Caco-2 (cell line): Measurements from ENCODE around the gene ANKRD9. TPM values are rescaled to one million over a fixed set of nuclear protein-coding genes. Genes with fewer than 3 reads are reported as not detected.

ENCODE experiments used
- BruUV-seq: library from RNA; stranded (reverse); fragments of 400-500 nt; replicated peaks from 2 replicates; lab custom pipeline; 2021; lab: Mats Ljungman, UMichigan
- CTCF ChIA-PET: fragments of 300-600 bp; sonication (Branson Sonifier 250); formaldehyde crosslinking; loops from one replicate; lab custom pipeline; 2022; ENCODE audit warnings: antibody characterized with exemption; lab: Charles Lee
- POLR2A ChIA-PET: fragments of 300-600 bp; sonication (Branson Sonifier 250); formaldehyde crosslinking; loops from one replicate; lab custom pipeline; 2022; ENCODE audit warnings: antibody characterized with exemption; lab: Charles Lee
- DNase-seq, 2 experiments: peaks; one replicate each; pipeline versions ENCODE4 v3.0.0 to v3.0.0-alpha.2; 2020 to 2022
- H3K27me3 ChIP-seq: replicated peaks from 2 replicates; pipeline ENCODE4 v1.6.0; 2011; ENCODE audit warnings: low read length; ENCODE audit not compliant: control insufficient read depth, insufficient read depth
- H3K36me3 ChIP-seq: 2 replicates; pipeline ENCODE4 v1.5.1; 2011; ENCODE audit warnings: low read length; ENCODE audit not compliant: control insufficient read depth, insufficient read depth
- H3K4me1 ChIP-seq: fragments of 250-450 bp; sonication (Bioruptor Pico); 2 replicates; pipeline ENCODE4 v1.5.1; 2020; ENCODE audit warnings: mild to moderate bottlenecking
- H3K4me3 ChIP-seq: 2 replicates; pipeline ENCODE4 v1.5.1; 2011; ENCODE audit warnings: low read depth, mild to moderate bottlenecking, control low read depth, low read length
- H3K9me3 ChIP-seq: fragments of 250-450 bp; sonication (Bioruptor Pico); 2 replicates; pipeline ENCODE4 v1.5.1; 2020; ENCODE audit warnings: mild to moderate bottlenecking, moderate library complexity
- H3K27ac Mint-ChIP-seq: one replicate; pipeline ENCODE4 v1.8.0; 2022; ENCODE audit warnings: mixed read lengths; ENCODE audit not compliant: unreplicated experiment
- H3K27me3 Mint-ChIP-seq: one replicate; pipeline ENCODE4 v1.8.0; 2022; ENCODE audit warnings: mixed read lengths; ENCODE audit not compliant: insufficient read depth, unreplicated experiment
- H3K36me3 Mint-ChIP-seq: one replicate; pipeline ENCODE4 v1.8.0; 2022; ENCODE audit warnings: mild to moderate bottlenecking, mixed read lengths; ENCODE audit not compliant: insufficient read depth, unreplicated experiment
- H3K4me1 Mint-ChIP-seq: one replicate; pipeline ENCODE4 v1.8.0; 2022; ENCODE audit warnings: low read depth, mixed read lengths; ENCODE audit not compliant: unreplicated experiment
- H3K4me3 Mint-ChIP-seq: one replicate; pipeline ENCODE4 v1.8.0; 2022; ENCODE audit warnings: mild to moderate bottlenecking, moderate library complexity, mixed read lengths; ENCODE audit not compliant: unreplicated experiment
- H3K9me3 Mint-ChIP-seq: one replicate; pipeline ENCODE4 v1.8.0; 2022; ENCODE audit warnings: mixed read lengths; ENCODE audit not compliant: unreplicated experiment
- CTCF ChIP-seq, 2 experiments: fragments of 200-600 bp in 1 of 2; IDR thresholded peaks; 1 replicate in 1 of 2; 2 replicates in 1 of 2; pipeline versions ENCODE4 v1.5.1 to v1.8.0; 2011 to 2022; ENCODE audit warnings: antibody characterized with exemption in 1 of 2, control low read depth in 1 of 2, inconsistent platforms in 1 of 2, low read depth in 1 of 2, low read length in 1 of 2, mild to moderate bottlenecking in 1 of 2, moderate library complexity in 1 of 2; ENCODE audit not compliant: insufficient read depth in 1 of 2, severe bottlenecking in 1 of 2, unreplicated experiment in 1 of 2
- intact Hi-C: fragments of 100-400 bp; cut with micrococcal nuclease; formaldehyde crosslinking; loops from one replicate; pipeline ENCODE4 v1.10.0; 2022; ENCODE audit not compliant: unreplicated experiment
- total RNA-seq: library from RNA; stranded (reverse); gene quantifications from 2 replicates; pipeline ENCODE4 v1.2.3, GENCODE V29; 2022

ANKRD9 gene
- total RNA-seq, 1 experiment from 2014 or later, result 15.0 TPM

- Mint-ChIP-seq H3K4me3 (no peak overlapping the region), H3K36me3 (peaks cover 6% of the 10 kb centered on the region), H3K4me1 (peaks cover 7% of the 10 kb centered on the region), H3K9me3 (peaks cover 10% of the 10 kb centered on the region), H3K27ac (no peak overlapping the region), H3K27me3 (no peaks in the 10 kb centered on the region)
- DNase-seq, result no peak
- H3K4me1 ChIP-seq, result peaks cover 3% of the 10 kb centered on the region; the same call in 1 of the 2 replicates
- H3K36me3 ChIP-seq, result no peaks in the 10 kb centered on the region
- H3K4me3 ChIP-seq, result no peak overlapping the region
- H3K9me3 ChIP-seq, result no peaks in the 10 kb centered on the region
- TF ChIP-seq CTCF (IDR thresholded peaks at IDR 0.05; ENCODE audit: insufficient read depth in 1 of 2, low read depth in 1 of 2, low read length in 1 of 2, severe bottlenecking in 1 of 2, unreplicated experiment in 1 of 2), result no peak
- POLR2A ChIA-PET, result no interaction called here
- CTCF ChIA-PET, result no interaction called here
- intact Hi-C loops, result no loop called here
- no peaks in the 10 kb centered on the region; the same call in 1 of the 2 replicates for H3K27me3 ChIP-seq
- BruUV-seq, result no TSS peak
These were observed 27.8 kb downstream of the ANKRD9 start for GRCh38 chr14:102481791-102482238.

DNA sequence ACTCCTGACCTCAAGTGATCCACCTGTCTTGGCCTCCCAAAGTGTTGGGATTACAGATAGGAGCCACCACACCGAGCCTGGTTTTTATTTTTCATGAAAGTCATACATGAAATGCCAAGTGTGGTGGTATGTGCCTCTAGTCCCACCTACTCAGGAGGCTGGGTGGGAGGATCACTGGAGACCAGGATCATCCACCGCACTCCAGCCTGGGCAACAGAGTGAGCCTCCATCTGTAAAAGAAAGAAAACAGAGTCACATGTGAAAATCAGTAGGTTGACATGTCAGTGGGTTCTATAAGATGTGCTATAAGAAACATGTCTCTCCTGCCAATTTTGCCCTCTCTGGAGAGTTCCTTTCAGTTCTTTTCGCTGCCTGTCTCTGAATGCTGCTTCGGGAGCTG, 28.2 kb downstream of the ANKRD9 start:
- no TSS peak for BruUV-seq
- no peak overlapping the region for H3K4me3 ChIP-seq
- Mint-ChIP-seq H3K36me3 (peaks cover 6% of the 10 kb centered on the region), H3K27ac (no peak overlapping the region), H3K4me3 (no peak overlapping the region), H3K27me3 (no peaks in the 10 kb centered on the region), H3K4me1 (peaks cover 7% of the 10 kb centered on the region), H3K9me3 (peaks cover 10% of the 10 kb centered on the region)
- intact Hi-C loops, result no loop called here
- peaks cover 3% of the 10 kb centered on the region; the same call in 1 of the 2 replicates for H3K4me1 ChIP-seq
- CTCF ChIA-PET, result no interaction called here
- H3K9me3 ChIP-seq, result no peaks in the 10 kb centered on the region
- H3K27me3 ChIP-seq, result no peaks in the 10 kb centered on the region; the same call in 1 of the 2 replicates
- TF ChIP-seq CTCF (IDR thresholded peaks at IDR 0.05; ENCODE audit: insufficient read depth in 1 of 2, low read depth in 1 of 2, low read length in 1 of 2, severe bottlenecking in 1 of 2, unreplicated experiment in 1 of 2), result no peak
- no peak for DNase-seq
- no peaks in the 10 kb centered on the region for H3K36me3 ChIP-seq
- POLR2A ChIA-PET, result no interaction called here

DNA sequence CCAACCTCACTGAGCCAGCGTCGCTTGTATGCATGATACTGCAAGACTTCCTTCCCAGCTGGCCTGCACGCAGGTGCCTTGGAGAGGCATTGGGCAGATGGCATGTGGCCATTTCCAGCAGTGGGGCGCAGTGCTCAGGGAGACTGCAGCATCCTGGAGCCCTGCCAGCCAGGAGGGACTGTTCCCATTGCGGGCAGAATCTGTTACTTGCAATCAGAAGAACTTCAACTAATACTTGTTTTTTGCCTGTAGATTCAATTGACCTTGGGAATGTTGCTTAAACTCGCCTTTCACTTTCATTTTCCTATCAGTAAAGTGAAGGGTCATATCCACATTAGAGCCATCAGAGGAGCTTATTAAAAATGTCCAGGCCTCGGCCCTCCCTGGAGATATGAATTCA, 29.8 kb downstream of the ANKRD9 start:
- POLR2A ChIA-PET, result no interaction called here
- Mint-ChIP-seq H3K9me3 (peaks cover 10% of the 10 kb centered on the region), H3K27ac (no peak overlapping the region), H3K36me3 (peaks cover 6% of the 10 kb centered on the region), H3K27me3 (no peaks in the 10 kb centered on the region), H3K4me3 (no peak overlapping the region), H3K4me1 (peaks cover 7% of the 10 kb centered on the region)
- intact Hi-C loops, result no loop called here
- DNase-seq, result no peak
- BruUV-seq, result no TSS peak
- no peaks in the 10 kb centered on the region for H3K9me3 ChIP-seq
- H3K27me3 ChIP-seq, result no peaks in the 10 kb centered on the region; the same call in 1 of the 2 replicates
- CTCF ChIA-PET, result no interaction called here
- no peaks in the 10 kb centered on the region for H3K36me3 ChIP-seq
- TF ChIP-seq CTCF (IDR thresholded peaks at IDR 0.05; ENCODE audit: insufficient read depth in 1 of 2, low read depth in 1 of 2, low read length in 1 of 2, severe bottlenecking in 1 of 2, unreplicated experiment in 1 of 2), result no peak
- no peak overlapping the region for H3K4me3 ChIP-seq
- peaks cover 3% of the 10 kb centered on the region; the same call in 1 of the 2 replicates for H3K4me1 ChIP-seq
